ENCODE data around the gene IL3. TPM values are rescaled to one million over a fixed set of nuclear protein-coding genes. Genes with fewer than 3 reads are reported as not detected.

IL3 gene
- total RNA-seq, 4 donors from 2014 or later = not detected

DNA sequence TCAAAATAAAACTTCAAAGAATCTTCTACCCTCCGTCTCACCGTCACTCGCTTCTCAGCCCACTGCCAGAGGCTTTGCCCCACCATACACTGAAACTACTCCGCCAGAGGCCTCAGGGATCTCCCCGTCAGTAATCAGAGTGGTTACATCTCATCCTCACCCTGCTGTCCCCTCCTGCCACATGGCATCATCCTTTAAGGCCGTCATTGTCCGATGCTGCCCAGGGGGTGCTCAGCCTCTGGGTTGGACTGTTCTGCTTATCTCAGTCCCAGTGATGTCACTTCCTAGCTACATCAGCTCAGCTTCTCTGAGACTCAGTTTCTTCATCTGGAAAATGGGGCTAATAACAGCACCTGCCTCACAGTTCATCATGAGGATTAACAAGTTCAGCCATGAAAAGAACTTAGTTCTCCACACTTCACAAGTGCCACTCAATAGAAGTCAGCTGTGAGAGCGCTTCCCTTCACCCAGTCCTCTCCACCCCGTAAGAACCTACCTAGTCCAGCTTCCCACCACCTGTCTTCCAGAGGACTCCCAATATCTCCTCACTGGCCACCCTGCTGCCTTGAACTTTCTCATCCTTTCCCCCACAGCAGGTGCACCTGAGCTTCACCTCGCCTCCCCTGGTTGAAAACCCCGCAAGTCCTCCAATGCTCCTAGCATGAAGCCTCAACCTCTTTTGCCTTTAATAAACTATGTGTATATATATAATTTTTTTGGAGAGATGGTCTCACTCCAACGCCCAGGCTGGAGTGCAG, 2.8 kb upstream of the IL3 start:
- intact Hi-C loops (cut with DNase I; ENCODE audit: low total_unique reads) (no loop called here), in situ Hi-C loops (cut with MboI; ENCODE audit: low sequenced_read_pairs in 4 of 4) (no loop called here)
- Histone ChIP-seq H3K27ac (no peak overlapping the region), H3K4me3 (no peak overlapping the region), H3K9me3 (no peaks in the 10 kb centered on the region), H3K27me3 (no peaks in the 10 kb centered on the region), H3K36me3 (no peaks in the 10 kb centered on the region), H3K4me1 (no peaks in the 10 kb centered on the region)
- ATAC-seq (no peak), DNase-seq (no peak)
- TF ChIP-seq, protein P1, sequence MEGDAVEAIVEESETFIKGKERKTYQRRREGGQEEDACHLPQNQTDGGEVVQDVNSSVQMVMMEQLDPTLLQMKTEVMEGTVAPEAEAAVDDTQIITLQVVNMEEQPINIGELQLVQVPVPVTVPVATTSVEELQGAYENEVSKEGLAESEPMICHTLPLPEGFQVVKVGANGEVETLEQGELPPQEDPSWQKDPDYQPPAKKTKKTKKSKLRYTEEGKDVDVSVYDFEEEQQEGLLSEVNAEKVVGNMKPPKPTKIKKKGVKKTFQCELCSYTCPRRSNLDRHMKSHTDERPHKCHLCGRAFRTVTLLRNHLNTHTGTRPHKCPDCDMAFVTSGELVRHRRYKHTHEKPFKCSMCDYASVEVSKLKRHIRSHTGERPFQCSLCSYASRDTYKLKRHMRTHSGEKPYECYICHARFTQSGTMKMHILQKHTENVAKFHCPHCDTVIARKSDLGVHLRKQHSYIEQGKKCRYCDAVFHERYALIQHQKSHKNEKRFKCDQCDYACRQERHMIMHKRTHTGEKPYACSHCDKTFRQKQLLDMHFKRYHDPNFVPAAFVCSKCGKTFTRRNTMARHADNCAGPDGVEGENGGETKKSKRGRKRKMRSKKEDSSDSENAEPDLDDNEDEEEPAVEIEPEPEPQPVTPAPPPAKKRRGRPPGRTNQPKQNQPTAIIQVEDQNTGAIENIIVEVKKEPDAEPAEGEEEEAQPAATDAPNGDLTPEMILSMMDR (IDR thresholded peaks at IDR 0.05 in 4 of 5, conservative IDR thresholded peaks at IDR 0.05 in 1 of 5) = no peak
- TF ChIP-seq POLR2A (IDR thresholded peaks at IDR 0.05) = no peak

DNA sequence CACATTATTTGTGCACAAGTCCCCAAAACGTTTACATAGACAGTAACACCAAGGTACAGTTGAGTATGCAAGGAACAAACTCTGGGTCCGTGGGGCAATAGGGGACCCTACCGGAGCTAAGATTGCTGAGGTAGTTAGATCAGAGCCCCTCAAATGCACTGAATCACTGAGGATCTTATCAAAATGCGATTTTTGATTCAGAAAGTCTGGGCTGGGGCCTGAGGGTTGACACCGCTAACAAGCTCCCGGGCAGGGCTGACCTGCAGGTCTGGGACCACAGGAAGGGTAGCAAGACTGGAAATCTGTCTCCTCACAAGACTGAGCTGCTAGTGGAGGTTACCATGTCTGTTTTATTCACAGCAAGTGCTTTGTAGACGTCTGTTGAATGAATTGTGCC, 1.8 kb upstream of the IL3 start:
- ATAC-seq (no peak), DNase-seq (no peak)
- intact Hi-C loops (cut with DNase I; ENCODE audit: low total_unique reads) = no loop called here
- Histone ChIP-seq H3K4me3 (no peak overlapping the region), H3K4me1 (no peaks in the 10 kb centered on the region), H3K36me3 (no peaks in the 10 kb centered on the region), H3K9me3 (no peaks in the 10 kb centered on the region), H3K27ac (no peak overlapping the region), H3K27me3 (no peaks in the 10 kb centered on the region)
- TF ChIP-seq, protein P1 (IDR thresholded peaks at IDR 0.05 in 4 of 5, conservative IDR thresholded peaks at IDR 0.05 in 1 of 5) = no peak
- no peak for TF ChIP-seq POLR2A (IDR thresholded peaks at IDR 0.05)
- in situ Hi-C loops (cut with MboI; ENCODE audit: low sequenced_read_pairs in 4 of 4) = no loop called here

DNA sequence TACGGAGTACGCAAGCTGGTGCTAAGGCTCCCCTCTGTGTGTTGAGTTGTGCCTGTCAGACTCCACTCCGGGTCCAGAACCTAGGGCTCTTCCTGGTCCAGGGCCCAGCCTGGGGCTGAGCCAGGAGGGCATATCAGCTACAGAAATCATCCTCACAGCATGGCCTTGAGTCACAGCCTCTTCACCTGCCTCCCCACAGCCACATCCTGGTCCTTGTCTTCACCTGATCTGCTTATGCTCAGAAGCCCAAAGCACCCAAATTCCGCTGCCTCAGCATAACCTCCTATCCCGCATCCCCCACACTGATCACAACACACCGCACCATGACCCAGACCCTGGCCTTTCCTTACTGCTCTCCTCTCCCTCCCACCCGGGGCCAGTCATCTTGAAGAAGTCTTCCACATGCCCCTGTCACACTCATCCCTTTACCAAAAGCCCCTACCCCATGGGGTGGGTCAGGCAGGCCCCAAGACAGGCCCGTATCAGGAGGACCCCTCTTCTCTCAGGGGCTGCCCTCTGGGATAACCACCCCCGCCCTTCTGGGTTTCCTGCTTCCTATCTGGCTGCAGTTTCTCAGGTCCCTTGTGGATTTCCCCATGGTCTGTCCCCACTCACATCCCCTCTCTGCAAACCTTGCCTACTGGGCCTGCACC, 1.3 kb upstream of the IL3 start:
- Histone ChIP-seq H3K4me1 (no peaks in the 10 kb centered on the region), H3K9me3 (no peaks in the 10 kb centered on the region), H3K36me3 (no peaks in the 10 kb centered on the region), H3K27ac (no peak overlapping the region), H3K27me3 (no peaks in the 10 kb centered on the region), H3K4me3 (no peak overlapping the region)
- in situ Hi-C loops (cut with MboI; ENCODE audit: low sequenced_read_pairs in 4 of 4) (no loop called here), intact Hi-C loops (cut with DNase I; ENCODE audit: low total_unique reads) (no loop called here)
- no peak for DNase-seq
- ATAC-seq = no peak
- TF ChIP-seq, protein P1 (IDR thresholded peaks at IDR 0.05 in 4 of 5, conservative IDR thresholded peaks at IDR 0.05 in 1 of 5) = no peak
- no peak for TF ChIP-seq POLR2A (IDR thresholded peaks at IDR 0.05)

DNA sequence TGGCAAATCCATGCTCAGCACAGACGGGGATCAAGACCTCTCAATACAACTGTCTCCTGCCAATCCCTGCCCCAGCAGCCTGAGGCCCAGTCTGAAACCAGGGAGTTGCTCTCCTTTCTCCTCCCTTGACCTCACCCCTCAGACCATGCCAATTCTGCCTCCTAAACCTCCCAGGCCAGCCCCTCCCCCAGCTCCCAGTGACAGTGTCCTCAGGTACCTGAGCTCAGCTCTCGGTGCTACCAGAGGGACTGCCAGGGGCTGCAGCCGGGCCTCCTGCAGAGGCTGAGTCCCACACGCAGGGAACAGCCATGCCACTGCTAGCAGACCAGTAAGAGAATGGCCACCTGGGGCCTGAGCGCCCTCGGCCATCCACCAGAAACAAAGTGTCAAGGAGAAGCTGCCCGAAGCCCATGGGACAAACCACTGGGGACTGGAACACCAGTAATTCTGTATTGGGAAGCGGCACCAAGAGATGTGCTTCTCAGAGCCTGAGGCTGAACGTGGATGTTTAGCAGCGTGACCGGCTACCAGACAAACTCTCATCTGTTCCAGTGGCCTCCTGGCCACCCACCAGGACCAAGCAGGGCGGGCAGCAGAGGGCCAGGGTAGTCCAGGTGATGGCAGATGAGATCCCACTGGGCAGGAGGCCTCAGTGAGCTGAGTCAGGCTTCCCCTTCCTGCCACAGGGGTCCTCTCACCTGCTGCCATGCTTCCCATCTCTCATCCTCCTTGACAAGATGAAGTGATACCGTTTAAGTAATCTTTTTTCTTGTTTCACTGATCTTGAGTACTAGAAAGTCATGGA, 557 bp upstream of the IL3 start:
- H3K27ac ChIP-seq = no peak overlapping the region
- no peaks in the 10 kb centered on the region for H3K9me3 ChIP-seq
- no peak for TF ChIP-seq POLR2A (IDR thresholded peaks at IDR 0.05)
- TF ChIP-seq, protein P1 (IDR thresholded peaks at IDR 0.05 in 4 of 5, conservative IDR thresholded peaks at IDR 0.05 in 1 of 5) = no peak
- DNase-seq (no peak), ATAC-seq (no peak)
- intact Hi-C loops (cut with DNase I; ENCODE audit: low total_unique reads) (loop anchor here (5.0 kb wide), 2 partner anchors 48 to 248 kb away; partner anchors contain the start of gene ACSL6), in situ Hi-C loops (cut with MboI; ENCODE audit: low sequenced_read_pairs in 4 of 4) (loop anchor here in 1 of 4 donors (10.0 kb wide), 1 partner anchor 465 kb away; no protein-coding TSS in a partner anchor)
- H3K27me3 ChIP-seq = no peaks in the 10 kb centered on the region
- no peaks in the 10 kb centered on the region for H3K36me3 ChIP-seq
- H3K4me1 ChIP-seq = no peaks in the 10 kb centered on the region
- H3K4me3 ChIP-seq = no peak overlapping the region

Measured in gastrocnemius medialis (tissue), 4 donors.